Chondrocyte (in vitro differentiated cells): ENCODE measurements around the gene CENPE. TPM values are rescaled to one million over a fixed set of nuclear protein-coding genes. Genes with fewer than 3 reads are reported as not detected.

ENCODE experiments used
- DNase-seq: peaks from one replicate; pipeline ENCODE4 v3.0.0; 2021; ENCODE audit warnings: mixed read lengths, low spot score
- H3K27ac Mint-ChIP-seq: one replicate; pipeline ENCODE4 v1.8.0; 2021; ENCODE audit warnings: mild to moderate bottlenecking, moderate library complexity, mixed read lengths; ENCODE audit not compliant: unreplicated experiment
- H3K27me3 Mint-ChIP-seq: 2 replicates; pipeline ENCODE4 v1.8.0; 2021; ENCODE audit warnings: low read depth, mixed read lengths
- H3K36me3 Mint-ChIP-seq: 2 replicates; pipeline ENCODE4 v1.8.0; 2021; ENCODE audit warnings: low read depth, mixed read lengths
- H3K4me1 Mint-ChIP-seq: 2 replicates; pipeline ENCODE4 v1.8.0; 2021; ENCODE audit warnings: low read depth, mild to moderate bottlenecking, mixed read lengths
- H3K4me3 Mint-ChIP-seq: one replicate; pipeline ENCODE4 v1.8.0; 2021; ENCODE audit warnings: mild to moderate bottlenecking, moderate library complexity, mixed read lengths; ENCODE audit not compliant: unreplicated experiment
- H3K9me3 Mint-ChIP-seq: 2 replicates; pipeline ENCODE4 v1.8.0; 2021; ENCODE audit warnings: low read depth, mixed read lengths
- total RNA-seq: library from RNA; stranded (reverse); gene quantifications from 3 replicates; pipeline ENCODE4 v1.2.1, GENCODE V29; 2021
- TF ChIP-seq, protein P1 (sequence below): fragments of 200-600 bp; sonication (generic); IDR thresholded peaks from 2 replicates; pipeline ENCODE4 v1.5.0; 2021; ENCODE audit warnings: antibody characterized with exemption, mild to moderate bottlenecking, moderate library complexity

CENPE gene
- total RNA-seq, 1 donor from 2014 or later: 8.2 TPM

DNA sequence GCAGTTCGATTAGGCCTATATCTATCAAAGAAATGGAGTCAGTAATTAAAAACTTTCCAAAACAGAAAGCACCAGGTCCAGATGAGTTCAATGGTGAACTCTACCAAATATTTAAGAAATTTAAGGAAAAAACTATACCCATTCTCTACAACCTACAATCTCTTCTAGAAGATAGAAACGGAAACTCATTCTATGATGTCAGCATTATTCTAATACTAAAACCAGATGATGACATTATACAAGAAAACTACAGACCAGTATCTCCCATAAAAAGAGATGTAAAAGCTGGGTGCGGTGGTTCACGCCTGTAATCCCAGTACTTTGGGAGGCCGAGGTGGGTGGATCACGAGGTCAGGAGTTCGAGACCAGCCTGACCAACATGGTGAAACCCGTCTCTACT lies 69.0 kb downstream of the CENPE start:
- no peak overlapping the region for H3K27ac Mint-ChIP-seq
- H3K36me3 Mint-ChIP-seq: peaks cover 32% of the 10 kb centered on the region
- no peaks in the 10 kb centered on the region for H3K4me1 Mint-ChIP-seq
- no peaks in the 10 kb centered on the region for H3K27me3 Mint-ChIP-seq
- H3K4me3 Mint-ChIP-seq: no peak overlapping the region
- peaks cover 35% of the 10 kb centered on the region for H3K9me3 Mint-ChIP-seq
- no peak for DNase-seq
- TF ChIP-seq, protein P1, sequence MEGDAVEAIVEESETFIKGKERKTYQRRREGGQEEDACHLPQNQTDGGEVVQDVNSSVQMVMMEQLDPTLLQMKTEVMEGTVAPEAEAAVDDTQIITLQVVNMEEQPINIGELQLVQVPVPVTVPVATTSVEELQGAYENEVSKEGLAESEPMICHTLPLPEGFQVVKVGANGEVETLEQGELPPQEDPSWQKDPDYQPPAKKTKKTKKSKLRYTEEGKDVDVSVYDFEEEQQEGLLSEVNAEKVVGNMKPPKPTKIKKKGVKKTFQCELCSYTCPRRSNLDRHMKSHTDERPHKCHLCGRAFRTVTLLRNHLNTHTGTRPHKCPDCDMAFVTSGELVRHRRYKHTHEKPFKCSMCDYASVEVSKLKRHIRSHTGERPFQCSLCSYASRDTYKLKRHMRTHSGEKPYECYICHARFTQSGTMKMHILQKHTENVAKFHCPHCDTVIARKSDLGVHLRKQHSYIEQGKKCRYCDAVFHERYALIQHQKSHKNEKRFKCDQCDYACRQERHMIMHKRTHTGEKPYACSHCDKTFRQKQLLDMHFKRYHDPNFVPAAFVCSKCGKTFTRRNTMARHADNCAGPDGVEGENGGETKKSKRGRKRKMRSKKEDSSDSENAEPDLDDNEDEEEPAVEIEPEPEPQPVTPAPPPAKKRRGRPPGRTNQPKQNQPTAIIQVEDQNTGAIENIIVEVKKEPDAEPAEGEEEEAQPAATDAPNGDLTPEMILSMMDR: no peak

DNA sequence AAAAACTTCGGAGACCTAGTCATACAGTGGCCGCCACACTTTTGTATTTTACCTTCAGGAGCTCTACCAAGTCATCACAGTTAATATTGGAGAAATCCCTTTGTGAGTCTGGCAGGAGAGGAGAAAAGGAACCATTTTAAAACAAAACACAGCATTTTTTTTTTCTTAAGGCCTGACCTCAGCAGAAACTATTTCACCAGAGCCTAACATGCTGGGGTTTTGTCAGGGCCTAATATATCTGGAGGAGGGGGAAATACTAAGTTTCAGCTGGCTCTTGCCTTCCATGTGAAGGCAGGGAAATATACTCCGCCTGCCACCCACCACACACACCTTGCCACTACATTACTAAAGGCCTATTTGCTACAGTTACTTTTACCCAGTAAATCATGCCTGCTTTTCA lies 72.0 kb downstream of the CENPE start:
- no peak overlapping the region for H3K4me3 Mint-ChIP-seq
- peaks cover 33% of the 10 kb centered on the region for H3K9me3 Mint-ChIP-seq
- H3K27me3 Mint-ChIP-seq: no peaks in the 10 kb centered on the region
- no peak for DNase-seq
- TF ChIP-seq, protein P1: no peak
- H3K27ac Mint-ChIP-seq: no peak overlapping the region
- peaks cover 26% of the 10 kb centered on the region for H3K36me3 Mint-ChIP-seq
- no peaks in the 10 kb centered on the region for H3K4me1 Mint-ChIP-seq

DNA sequence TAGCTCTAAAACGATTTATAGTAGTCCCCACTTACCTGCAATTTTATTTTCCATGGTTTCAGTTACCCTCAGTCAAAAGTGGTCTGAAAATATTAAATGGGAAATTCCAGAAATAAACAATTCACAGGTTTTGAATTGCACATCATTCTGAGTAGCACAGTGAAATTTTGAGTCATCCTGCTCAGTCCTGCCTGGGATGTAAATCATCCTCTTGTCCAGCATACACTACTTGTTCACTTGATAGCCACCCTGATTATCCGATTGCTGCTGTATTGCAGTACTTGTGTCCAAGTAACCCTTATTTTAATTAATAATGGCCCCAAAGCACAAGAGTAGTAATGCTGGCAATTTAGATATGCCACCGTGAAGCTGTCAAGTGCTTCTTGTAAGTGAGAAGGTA lies 75.0 kb downstream of the CENPE start:
- TF ChIP-seq, protein P1: no peak
- no peaks in the 10 kb centered on the region for H3K4me1 Mint-ChIP-seq
- no peaks in the 10 kb centered on the region for H3K27me3 Mint-ChIP-seq
- no peak overlapping the region for H3K27ac Mint-ChIP-seq
- H3K4me3 Mint-ChIP-seq: no peak overlapping the region
- no peak for DNase-seq
- peaks cover 9% of the 10 kb centered on the region for H3K9me3 Mint-ChIP-seq
- H3K36me3 Mint-ChIP-seq: peaks cover 8% of the 10 kb centered on the region

DNA sequence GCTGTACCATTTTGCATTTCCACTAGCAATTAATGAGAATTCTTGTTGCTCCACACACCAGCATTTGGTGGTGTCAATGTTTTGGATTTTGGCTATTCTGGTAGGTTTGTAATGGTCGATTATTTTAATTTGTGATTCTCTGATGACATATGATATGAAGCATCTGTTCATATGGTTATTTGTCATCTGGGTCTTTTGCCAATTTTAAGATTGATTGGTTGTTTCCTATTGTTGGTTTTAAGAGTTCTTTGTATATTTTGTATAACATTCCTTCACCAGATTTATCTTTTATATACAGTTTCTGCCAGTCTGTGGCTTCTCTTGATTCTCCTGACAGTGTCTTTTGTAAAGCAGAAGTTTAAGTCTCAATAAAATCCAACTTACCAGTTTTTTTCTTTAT lies 80.0 kb downstream of the CENPE start:
- TF ChIP-seq, protein P1: no peak
- Mint-ChIP-seq H3K4me1 (no peaks in the 10 kb centered on the region), H3K9me3 (no peaks in the 10 kb centered on the region), H3K4me3 (no peak overlapping the region), H3K36me3 (no peaks in the 10 kb centered on the region), H3K27me3 (no peaks in the 10 kb centered on the region), H3K27ac (no peak overlapping the region)
- no peak for DNase-seq

DNA sequence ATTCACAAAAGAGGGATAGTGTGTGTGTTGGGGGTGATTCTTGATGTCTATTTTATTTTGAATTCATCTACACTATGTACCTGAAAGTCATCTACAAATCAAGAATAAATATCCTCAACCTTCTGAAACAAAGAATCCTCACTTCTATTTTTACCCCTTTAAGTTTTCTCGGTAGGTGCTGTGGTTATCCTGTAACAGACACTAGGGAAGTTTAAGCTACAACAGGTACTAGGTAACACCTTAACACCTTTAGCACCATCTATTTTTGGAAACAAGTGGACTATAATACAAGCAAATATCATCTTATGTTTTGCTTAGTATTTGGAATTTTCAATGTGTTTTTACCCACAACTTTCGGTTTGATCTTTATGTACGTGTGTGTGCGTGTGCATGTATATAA lies 86.5 kb downstream of the CENPE start:
- Mint-ChIP-seq H3K27me3 (no peaks in the 10 kb centered on the region), H3K36me3 (peaks cover 2% of the 10 kb centered on the region)
- TF ChIP-seq, protein P1: no peak

More for the DNA sequence above, 86.5 kb downstream of the CENPE start:
- H3K27ac Mint-ChIP-seq: no peak overlapping the region
- H3K9me3 Mint-ChIP-seq: no peaks in the 10 kb centered on the region
- H3K4me1 Mint-ChIP-seq: no peaks in the 10 kb centered on the region
- DNase-seq: no peak
- no peak overlapping the region for H3K4me3 Mint-ChIP-seq
